ENCODE results near the gene TTLL12. TPM values are rescaled to one million over a fixed set of nuclear protein-coding genes. Genes with fewer than 3 reads are reported as not detected.

Gene TTLL12
- total and polyA plus RNA-seq, 2 donors (not counting 1 experiment from before 2014, with no cell fraction given), result 11.0 to 21.3 TPM

DNA sequence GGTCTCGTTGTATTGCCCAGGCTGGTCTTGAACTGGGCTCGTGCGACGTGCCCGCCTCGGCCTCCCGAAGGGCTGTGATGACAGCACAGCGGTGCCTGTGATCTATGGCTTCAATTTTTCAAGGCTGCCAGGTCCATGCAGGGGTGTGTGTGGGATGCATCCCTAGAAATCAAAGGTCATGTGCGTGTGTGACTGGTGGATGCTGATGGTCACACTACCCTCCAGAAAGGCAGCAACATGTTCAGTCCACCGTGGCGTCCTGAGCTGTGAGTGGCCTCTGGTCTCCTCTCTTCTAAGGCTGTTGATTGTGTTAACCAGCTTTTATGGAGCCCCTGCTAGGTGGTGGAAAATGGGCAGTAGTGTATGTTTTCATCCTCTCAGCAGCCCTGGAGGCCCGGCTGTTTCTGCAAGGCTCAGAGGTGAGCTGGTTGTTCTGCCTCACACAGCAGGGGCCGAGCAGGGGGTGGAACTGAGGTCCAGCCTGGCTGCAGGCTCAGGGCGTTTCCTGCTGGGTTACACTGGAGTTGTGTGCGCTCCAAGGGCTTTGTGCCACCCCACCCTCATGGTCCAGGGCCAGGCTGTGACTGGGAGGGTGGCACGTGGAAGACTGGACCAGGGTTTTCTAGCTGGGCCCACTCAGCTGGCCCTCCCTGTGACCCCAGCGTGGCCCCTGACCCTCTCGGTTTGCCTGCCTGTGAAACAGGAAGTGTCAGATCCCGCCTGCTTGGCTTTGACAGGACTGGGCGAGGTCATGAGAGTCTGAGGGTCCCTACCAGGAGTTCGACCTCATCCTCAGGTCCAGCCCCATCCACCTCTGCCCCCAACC is 68.7 kb downstream of the TTLL12 start:
- H3K9ac ChIP-seq (ENCODE audit: low read length), result peak overlapping the region; percentile 25
- Mint-ChIP-seq H3K27ac (no peak overlapping the region), H3K4me3 (peak overlapping the region; percentile 68), H3K9me3 (ENCODE audit: insufficient read depth) (no peaks in the 10 kb centered on the region), H3K27me3 (peaks cover 43% of the 10 kb centered on the region), H3K4me1 (peaks cover 68% of the 10 kb centered on the region)
- peaks cover 8% of the 10 kb centered on the region for H4K20me1 ChIP-seq (ENCODE audit: control insufficient read depth, insufficient read depth, low read length, poor library complexity, severe bottlenecking)
- peak overlapping the region; percentile 59 for H3K4me2 ChIP-seq (replicated peaks; ENCODE audit: low read depth, low read length, poor library complexity, severe bottlenecking)
- no peak for ATAC-seq (ENCODE audit: low read depth)
- H3K36me3 ChIP-seq (replicated peaks in 1 of 2; ENCODE audit: control extremely low read depth in 1 of 2, control insufficient read depth in 1 of 2, extremely low read depth in 1 of 2, insufficient read depth in 2 of 2, low read length in 1 of 2), result no peaks in the 10 kb centered on the region
- no peak for DNase-seq
- TF ChIP-seq EZH2 (IDR thresholded peaks at IDR 0.05; ENCODE audit: borderline replicate concordance, insufficient read depth, low read depth, low read length, poor library complexity, severe bottlenecking), result no peak
- TF ChIP-seq, protein P1, sequence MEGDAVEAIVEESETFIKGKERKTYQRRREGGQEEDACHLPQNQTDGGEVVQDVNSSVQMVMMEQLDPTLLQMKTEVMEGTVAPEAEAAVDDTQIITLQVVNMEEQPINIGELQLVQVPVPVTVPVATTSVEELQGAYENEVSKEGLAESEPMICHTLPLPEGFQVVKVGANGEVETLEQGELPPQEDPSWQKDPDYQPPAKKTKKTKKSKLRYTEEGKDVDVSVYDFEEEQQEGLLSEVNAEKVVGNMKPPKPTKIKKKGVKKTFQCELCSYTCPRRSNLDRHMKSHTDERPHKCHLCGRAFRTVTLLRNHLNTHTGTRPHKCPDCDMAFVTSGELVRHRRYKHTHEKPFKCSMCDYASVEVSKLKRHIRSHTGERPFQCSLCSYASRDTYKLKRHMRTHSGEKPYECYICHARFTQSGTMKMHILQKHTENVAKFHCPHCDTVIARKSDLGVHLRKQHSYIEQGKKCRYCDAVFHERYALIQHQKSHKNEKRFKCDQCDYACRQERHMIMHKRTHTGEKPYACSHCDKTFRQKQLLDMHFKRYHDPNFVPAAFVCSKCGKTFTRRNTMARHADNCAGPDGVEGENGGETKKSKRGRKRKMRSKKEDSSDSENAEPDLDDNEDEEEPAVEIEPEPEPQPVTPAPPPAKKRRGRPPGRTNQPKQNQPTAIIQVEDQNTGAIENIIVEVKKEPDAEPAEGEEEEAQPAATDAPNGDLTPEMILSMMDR (IDR thresholded peaks at IDR 0.05), result no peak
- intact Hi-C loops (cut with micrococcal nuclease), result no loop called here
- H3K4me1 ChIP-seq (ENCODE audit: control insufficient read depth in 2 of 2, insufficient read depth in 2 of 2, low read length in 2 of 2), result peaks cover 73 to 90% of the 10 kb centered on the region in 2 donors
- H3K9me3 ChIP-seq (ENCODE audit: control extremely low read depth in 1 of 3, control insufficient read depth in 2 of 3, insufficient read depth in 1 of 3, low read length in 2 of 3), result peaks cover 0 to 13% (median 0%) of the 10 kb centered on the region in 3 donors
- POLR2A ChIA-PET, result no interaction called here
- no peaks in the 10 kb centered on the region for H3K79me2 ChIP-seq (ENCODE audit: control insufficient read depth, insufficient read depth, low read length)
- H3K4me3 ChIP-seq (ENCODE audit: control extremely low read depth in 1 of 5, extremely low read depth in 1 of 5, insufficient read depth in 1 of 5, low read depth in 2 of 5, low read length in 4 of 5), result peak overlapping the region in 1 of 5 experiments; percentile 22
- H3K27ac ChIP-seq (ENCODE audit: low read length in 2 of 2), result no peak overlapping the region
- H3K27me3 ChIP-seq (replicated peaks in 1 of 4; ENCODE audit: control extremely low read depth in 1 of 4, control insufficient read depth in 3 of 4, insufficient read depth in 4 of 4, low read length in 3 of 4), result peaks cover 0 to 57% (median 25%) of the 10 kb centered on the region in 4 experiments
- WGBS (ENCODE audit: insufficient coverage), result 63% methylated on average over 14 of the region's 21 CpGs
- CTCF ChIA-PET, result interaction anchor here (0.9 to 1.6 kb wide), 2 partner anchors 19 to 251 kb away, joined by 4 to 5 read pairs; no protein-coding TSS in a partner anchor
- H2AFZ ChIP-seq (ENCODE audit: insufficient read depth, low read depth, low read length, poor library complexity, severe bottlenecking), result no peak overlapping the region

DNA sequence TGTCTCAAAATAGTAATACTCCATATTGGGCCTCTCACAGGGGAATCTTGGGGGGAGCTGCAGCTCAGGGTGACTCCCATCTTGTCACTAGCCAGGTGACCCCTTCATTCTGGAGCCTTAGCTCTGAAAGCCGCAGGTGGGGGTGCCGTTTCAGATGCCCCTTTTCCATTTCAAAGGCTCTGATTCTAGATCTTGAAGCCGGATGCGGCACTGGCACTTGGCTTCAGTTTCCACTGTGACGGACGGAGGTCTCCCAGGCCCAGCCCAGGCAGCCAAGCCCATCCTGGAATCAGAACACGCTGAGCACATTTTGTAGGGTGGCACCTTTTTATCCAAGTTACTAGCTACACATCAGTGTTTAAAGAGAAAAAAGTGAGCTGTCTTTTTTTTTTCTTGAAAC is 70.0 kb downstream of the TTLL12 start:
- Histone ChIP-seq H3K4me3 (ENCODE audit: control extremely low read depth in 1 of 5, extremely low read depth in 1 of 5, insufficient read depth in 1 of 5, low read depth in 2 of 5, low read length in 4 of 5) (no peak overlapping the region), H3K4me2 (replicated peaks; ENCODE audit: low read depth, low read length, poor library complexity, severe bottlenecking) (no peak overlapping the region), H3K9ac (ENCODE audit: low read length) (no peak overlapping the region), H3K36me3 (replicated peaks in 1 of 2; ENCODE audit: control extremely low read depth in 1 of 2, control insufficient read depth in 1 of 2, extremely low read depth in 1 of 2, insufficient read depth in 2 of 2, low read length in 1 of 2) (no peaks in the 10 kb centered on the region), H3K4me1 (ENCODE audit: control insufficient read depth in 2 of 2, insufficient read depth in 2 of 2, low read length in 2 of 2) (peaks cover 67 to 83% of the 10 kb centered on the region in 2 donors), H3K27me3 (replicated peaks in 1 of 4; ENCODE audit: control extremely low read depth in 1 of 4, control insufficient read depth in 3 of 4, insufficient read depth in 4 of 4, low read length in 3 of 4) (peaks cover 0 to 67% (median 30%) of the 10 kb centered on the region in 4 experiments), H3K79me2 (ENCODE audit: control insufficient read depth, insufficient read depth, low read length) (peaks cover 2% of the 10 kb centered on the region), H4K20me1 (ENCODE audit: control insufficient read depth, insufficient read depth, low read length, poor library complexity, severe bottlenecking) (peaks cover 8% of the 10 kb centered on the region), H3K27ac (ENCODE audit: low read length in 2 of 2) (no peak overlapping the region), H3K9me3 (ENCODE audit: control extremely low read depth in 1 of 3, control insufficient read depth in 2 of 3, insufficient read depth in 1 of 3, low read length in 2 of 3) (peaks cover 0 to 20% (median 0%) of the 10 kb centered on the region in 3 donors), H2AFZ (ENCODE audit: insufficient read depth, low read depth, low read length, poor library complexity, severe bottlenecking) (no peak overlapping the region)
- Mint-ChIP-seq H3K27ac (no peak overlapping the region), H3K4me3 (no peak overlapping the region), H3K27me3 (peaks cover 38% of the 10 kb centered on the region), H3K4me1 (peaks cover 58% of the 10 kb centered on the region), H3K9me3 (ENCODE audit: insufficient read depth) (no peaks in the 10 kb centered on the region)
- WGBS (ENCODE audit: insufficient coverage), result 92% methylated on average over 4 of the region's 7 CpGs
- ChIA-PET CTCF (interaction anchor here (1.0 kb wide), 2 partner anchors 12 to 30 kb away, joined by 4 to 5 read pairs; no protein-coding TSS in a partner anchor), POLR2A (interaction anchor here (0.6 to 1.0 kb wide), 2 partner anchors 9 to 352 kb away, joined by 4 to 5 read pairs; no protein-coding TSS in a partner anchor)
- TF ChIP-seq, protein P1 (IDR thresholded peaks at IDR 0.05), result no peak
- TF ChIP-seq EZH2 (IDR thresholded peaks at IDR 0.05; ENCODE audit: borderline replicate concordance, insufficient read depth, low read depth, low read length, poor library complexity, severe bottlenecking), result no peak
- ATAC-seq (ENCODE audit: low read depth) (no peak), DNase-seq (no peak)
- intact Hi-C loops (cut with micrococcal nuclease), result no loop called here

Data from B cell (primary cell).